HEK293 (cell line): ENCODE measurements around the gene RBFOX2.

ENCODE experiments used
- CTCF ChIA-PET: fragments of 350-600 bp; formaldehyde crosslinking; extraction: SDS; loops from one replicate; lab custom pipeline; 2021; ENCODE audit warnings: antibody characterized with exemption; lab: Yijun Ruan, JAX
- POLR2A ChIA-PET: fragments of 300-600 bp; formaldehyde crosslinking; extraction: SDS; loops from one replicate; lab custom pipeline; 2020; ENCODE audit warnings: antibody characterized with exemption, inconsistent platforms; lab: Yijun Ruan, JAX
- H3K27ac ChIP-seq: fragments of 200-500 bp; sonication (Bioruptor generic); 2 replicates; pipeline ENCODE4 v1.5.1; 2014; ENCODE audit warnings: low read depth, low read length, control low read depth, inconsistent platforms; ENCODE audit errors: extremely low read depth
- H3K36me3 ChIP-seq, 2 experiments: fragments of 200-500 bp in 1 of 2; sonication (Bioruptor generic) in 1 of 2; 1 replicate in 1 of 2; 2 replicates in 1 of 2; pipeline ENCODE4 v1.5.1; 2014 to 2017; ENCODE audit warnings: inconsistent platforms in 2 of 2, low read length in 2 of 2; ENCODE audit not compliant: control insufficient read depth in 2 of 2, insufficient read depth in 1 of 2
- H3K4me1 ChIP-seq: fragments of 200-500 bp; sonication (Bioruptor generic); 2 replicates; pipeline ENCODE4 v1.5.1; 2014; ENCODE audit warnings: mild to moderate bottlenecking, low read length, inconsistent platforms; ENCODE audit not compliant: control insufficient read depth, insufficient read depth
- H3K4me3 ChIP-seq: 2 replicates; pipeline ENCODE4 v1.5.1; 2011; ENCODE audit warnings: low read depth, mild to moderate bottlenecking, control low read depth, low read length, moderate library complexity
- H3K9me3 ChIP-seq: fragments of 200-500 bp; sonication (Bioruptor generic); 2 replicates; pipeline ENCODE4 v1.5.1; 2014; ENCODE audit warnings: low read depth, low read length, inconsistent platforms; ENCODE audit not compliant: control insufficient read depth, insufficient read depth
- ELK4 ChIP-seq: IDR thresholded peaks from 2 replicates; pipeline ENCODE4 v1.6.1; 2011; ENCODE audit warnings: mild to moderate bottlenecking, low read depth, low read length, borderline replicate concordance
- GLIS2 ChIP-seq: fragments of 450-650 bp; formaldehyde crosslinking; IDR thresholded peaks from 2 replicates; pipeline ENCODE4 v1.5.1; 2016; ENCODE audit warnings: missing biosample characterization, missing genetic modification characterization
- KLF10 ChIP-seq: fragments of 450-650 bp; IDR thresholded peaks from 2 replicates; pipeline ENCODE4 v1.5.1; 2018; ENCODE audit warnings: missing biosample characterization, mild to moderate bottlenecking, missing genetic modification characterization
- REST ChIP-seq: fragments of 450-650 bp; formaldehyde crosslinking; IDR thresholded peaks from 2 replicates; pipeline ENCODE4 v1.5.1; 2016; ENCODE audit warnings: missing biosample characterization, missing genetic modification characterization
- SP7 ChIP-seq: fragments of 450-650 bp; formaldehyde crosslinking; IDR thresholded peaks from 2 replicates; pipeline ENCODE4 v1.5.1; 2016; ENCODE audit warnings: missing biosample characterization, missing genetic modification characterization
- ZBTB10 ChIP-seq: fragments of 450-650 bp; formaldehyde crosslinking; IDR thresholded peaks from 2 replicates; pipeline ENCODE4 v1.5.1; 2016; ENCODE audit warnings: missing biosample characterization, missing genetic modification characterization
- ZNF10 ChIP-seq: fragments of 450-650 bp; formaldehyde crosslinking; IDR thresholded peaks from 2 replicates; pipeline ENCODE4 v1.5.1; 2017; ENCODE audit warnings: missing biosample characterization, missing genetic modification characterization
- ZNF169 ChIP-seq: fragments of 450-650 bp; formaldehyde crosslinking; IDR thresholded peaks from 2 replicates; pipeline ENCODE4 v1.5.1; 2016; ENCODE audit warnings: missing biosample characterization, missing genetic modification characterization
- ZNF394 ChIP-seq: fragments of 450-650 bp; formaldehyde crosslinking; IDR thresholded peaks from 2 replicates; pipeline ENCODE4 v1.5.1; 2016; ENCODE audit warnings: missing biosample characterization, missing genetic modification characterization, mild to moderate bottlenecking, moderate library complexity, borderline replicate concordance
- ZNF426 ChIP-seq: fragments of 450-650 bp; formaldehyde crosslinking; IDR thresholded peaks from 2 replicates; pipeline ENCODE4 v1.5.1; 2017; ENCODE audit warnings: missing biosample characterization, missing genetic modification characterization, mild to moderate bottlenecking, inconsistent platforms, moderate library complexity
- ZNF449 ChIP-seq: fragments of 450-650 bp; formaldehyde crosslinking; IDR thresholded peaks from 2 replicates; pipeline ENCODE4 v1.5.1; 2017; ENCODE audit warnings: missing biosample characterization, mild to moderate bottlenecking, missing genetic modification characterization, moderate library complexity
- ZNF621 ChIP-seq: fragments of 450-650 bp; formaldehyde crosslinking; IDR thresholded peaks from 2 replicates; pipeline ENCODE4 v1.5.1; 2017; ENCODE audit warnings: missing biosample characterization, missing genetic modification characterization
- ZNF664 ChIP-seq: fragments of 450-650 bp; formaldehyde crosslinking; IDR thresholded peaks from 2 replicates; pipeline ENCODE4 v1.5.1; 2016; ENCODE audit warnings: missing biosample characterization, missing genetic modification characterization
- ZNF670 ChIP-seq: fragments of 450-650 bp; formaldehyde crosslinking; IDR thresholded peaks from 2 replicates; pipeline ENCODE4 v1.5.1; 2016; ENCODE audit warnings: missing biosample characterization, missing genetic modification characterization, low read depth
- ZSCAN30 ChIP-seq: fragments of 450-650 bp; IDR thresholded peaks from 2 replicates; pipeline ENCODE4 v1.5.1; 2018; ENCODE audit warnings: missing biosample characterization, mild to moderate bottlenecking, missing genetic modification characterization, moderate library complexity

The RBFOX2 gene

GRCh38 chr22:35960854-35961253 lies 67.8 kb downstream of the RBFOX2 start:
- no peaks in the 10 kb centered on the region for H3K36me3 ChIP-seq
- ChIA-PET POLR2A (interaction anchor here (1.4 to 1.8 kb wide), 2 partner anchors 10 to 105 kb away, joined by 4 read pairs; no protein-coding TSS in a partner anchor), CTCF (interaction anchor here (1.2 kb wide), 1 partner anchor 105 kb away, joined by 3 read pairs; no protein-coding TSS in a partner anchor)
- H3K4me3 ChIP-seq = no peak overlapping the region
- H3K27ac ChIP-seq = no peak overlapping the region
- TF ChIP-seq ZSCAN30 (tag by site-specific recombination) (no peak), ZNF621 (tag by site-specific recombination) (no peak), GLIS2 (tag by site-specific recombination) (no peak), ZNF426 (tag by site-specific recombination) (no peak), KLF10 (tag by site-specific recombination) (no peak), ZNF664 (no peak), ZNF449 (tag by site-specific recombination) (no peak), ELK4 (no peak), ZNF169 (tag by site-specific recombination) (no peak), REST (tag by site-specific recombination) (no peak), ZNF670 (tag by site-specific recombination) (no peak), ZNF394 (tag by site-specific recombination) (no peak)
- H3K9me3 ChIP-seq = no peaks in the 10 kb centered on the region
- H3K4me1 ChIP-seq = peaks cover 13% of the 10 kb centered on the region; the same call in 1 of the 2 replicates

- Histone ChIP-seq H3K4me3 (no peak overlapping the region), H3K9me3 (no peaks in the 10 kb centered on the region), H3K36me3 (no peaks in the 10 kb centered on the region), H3K27ac (no peak overlapping the region), H3K4me1 (peaks cover 13% of the 10 kb centered on the region; the same call in 1 of the 2 replicates)
- POLR2A ChIA-PET = no interaction called here
- peak; percentile 73; the same call in 1 of the 2 replicates for TF ChIP-seq ZNF10 (tag by site-specific recombination)
- no peak for TF ChIP-seq ZBTB10 (tag by site-specific recombination)
- TF ChIP-seq SP7 = peak; percentile 92
- CTCF ChIA-PET = interaction anchor here (0.9 to 1.8 kb wide), 4 partner anchors 29 to 165 kb away, joined by 3 to 10 read pairs (median 4); no protein-coding TSS in a partner anchor
These were observed 69.4 kb downstream of the RBFOX2 start for GRCh38 chr22:35959121-35959800.
